Fibroblast of lung (primary cell): ENCODE results near the gene PCSK6. TPM values are rescaled to one million over a fixed set of nuclear protein-coding genes. Genes with fewer than 3 reads are reported as not detected.
"Not testable (repeated sequence)": the region's sequence is repeated elsewhere in the genome, so short reads cannot be mapped to it uniquely, and the experiment has no call there.

ENCODE experiments used
- DNase-seq, 2 donors: peaks; one replicate each; pipeline versions ENCODE4 v3.0.0 to v3.0.0-alpha.2; 2010; ENCODE audit warnings: low read depth in 2 of 2
- H2AFZ ChIP-seq: 2 replicates; pipeline ENCODE4 v1.5.1; 2012; ENCODE audit warnings: low read length, control low read depth, inconsistent platforms
- H3K27ac ChIP-seq: 2 replicates; pipeline ENCODE4 v1.5.1; 2011; ENCODE audit warnings: low read length, control low read depth; ENCODE audit not compliant: insufficient read depth
- H3K27me3 ChIP-seq: 2 replicates; pipeline ENCODE4 v1.5.1; 2011; ENCODE audit warnings: mild to moderate bottlenecking, low read length; ENCODE audit not compliant: control insufficient read depth, insufficient read depth
- H3K36me3 ChIP-seq: 2 replicates; pipeline ENCODE4 v1.5.1; 2011; ENCODE audit warnings: low read length; ENCODE audit not compliant: control insufficient read depth, insufficient read depth
- H3K4me1 ChIP-seq: 2 replicates; pipeline ENCODE4 v1.5.1; 2011; ENCODE audit warnings: low read length; ENCODE audit not compliant: control insufficient read depth, insufficient read depth; ENCODE audit errors: extremely low read depth
- H3K4me2 ChIP-seq: 2 replicates; pipeline ENCODE4 v1.5.1; 2011; ENCODE audit warnings: low read length, control low read depth; ENCODE audit not compliant: insufficient read depth; ENCODE audit errors: extremely low read depth
- H3K4me3 ChIP-seq, 4 experiments: fragments of 200-600 bp in 1 of 4; sonication (generic) in 1 of 4; replicated peaks in 1 of 4; 2 replicates each; pipeline ENCODE4 v1.5.1; 2011 to 2016; ENCODE audit warnings: low read length in 4 of 4, low read depth in 3 of 4, mild to moderate bottlenecking in 3 of 4, control low read depth in 2 of 4, inconsistent platforms in 1 of 4, mixed read lengths in 1 of 4; ENCODE audit not compliant: insufficient read depth in 1 of 4; ENCODE audit errors: control extremely low read depth in 1 of 4
- H3K79me2 ChIP-seq: 2 replicates; pipeline ENCODE4 v1.5.1; 2012; ENCODE audit warnings: mild to moderate bottlenecking, low read length, inconsistent platforms; ENCODE audit not compliant: control insufficient read depth, insufficient read depth
- H3K9ac ChIP-seq: 2 replicates; pipeline ENCODE4 v1.5.1; 2011; ENCODE audit warnings: mild to moderate bottlenecking, low read length, control low read depth; ENCODE audit not compliant: insufficient read depth
- H3K9me3 ChIP-seq: 2 replicates; pipeline ENCODE4 v1.5.1; 2012; ENCODE audit warnings: low read depth, low read length; ENCODE audit not compliant: control insufficient read depth, insufficient read depth
- H4K20me1 ChIP-seq: 2 replicates; pipeline ENCODE4 v1.5.1; 2011; ENCODE audit warnings: low read length; ENCODE audit not compliant: control insufficient read depth, insufficient read depth; ENCODE audit errors: extremely low read depth
- EZH2 ChIP-seq: IDR thresholded peaks from 2 replicates; pipeline ENCODE4 v1.5.1; 2012; ENCODE audit warnings: low read length, control low read depth, mild to moderate bottlenecking; ENCODE audit errors: missing control alignments
- polyA plus RNA-seq, 2 donors: library from polyadenylated mRNA; depleted of rRNA in 1 of 2; stranded (reverse) in 1 of 2; unstranded in 1 of 2; fragments of >200 nt; gene quantifications; 2 replicates each; pipeline ENCODE4 v1.2.1, GENCODE V29; 2011 to 2012; ENCODE audit warnings: missing spikeins in 1 of 2
- total RNA-seq: library from RNA; depleted of rRNA; stranded (reverse); fragments of >200 nt; gene quantifications from 2 replicates; pipeline ENCODE4 v1.2.1, GENCODE V29; 2014
- TF ChIP-seq, protein P1 (sequence below), 2 donors: IDR thresholded peaks in 1 of 2; conservative IDR thresholded peaks in 1 of 2; 1 replicate in 1 of 2; 2 replicates in 1 of 2; pipeline ENCODE4 v1.5.1; 2011 to 2012; ENCODE audit warnings: low read length in 2 of 2, control low read depth in 1 of 2, inconsistent platforms in 1 of 2, low read depth in 1 of 2, mild to moderate bottlenecking in 1 of 2

Gene PCSK6
- total and polyA plus RNA-seq, 2 donors (not counting 1 experiment from before 2014, with no cell fraction given) = 0.02 to 0.83 TPM

DNA sequence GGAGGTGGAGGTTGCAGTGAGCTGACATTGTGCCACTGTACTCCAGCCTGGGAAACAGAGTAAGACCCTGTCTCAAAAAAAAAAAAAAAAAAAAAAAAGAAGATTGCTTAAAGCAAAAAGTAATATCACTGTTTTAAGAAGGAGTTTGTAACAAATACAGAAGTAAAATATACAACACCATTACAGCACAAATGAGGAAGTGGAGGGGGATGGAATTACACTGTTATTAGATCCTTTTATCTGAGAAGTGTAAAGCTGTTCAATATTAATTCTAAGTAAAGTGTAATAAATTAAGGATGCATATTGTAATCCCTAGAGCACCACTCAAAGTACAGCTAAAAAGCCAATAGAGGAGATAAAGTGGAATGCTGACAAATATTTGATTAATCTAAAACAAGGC is 147.5 kb downstream of the PCSK6 start:
- no peaks in the 10 kb centered on the region for H3K4me1 ChIP-seq

GRCh38 chr15:101338502-101339057 is 150.9 kb downstream of the PCSK6 start:
- Histone ChIP-seq H3K27ac (no peak overlapping the region), H4K20me1 (no peaks in the 10 kb centered on the region), H3K9me3 (no peaks in the 10 kb centered on the region), H3K27me3 (no peaks in the 10 kb centered on the region), H3K4me3 (no peak overlapping the region), H3K9ac (no peak overlapping the region), H3K4me2 (no peak overlapping the region), H3K36me3 (no peaks in the 10 kb centered on the region), H2AFZ (no peak overlapping the region), H3K4me1 (no peaks in the 10 kb centered on the region), H3K79me2 (no peaks in the 10 kb centered on the region)
- no peak for TF ChIP-seq EZH2
- TF ChIP-seq, protein P1, sequence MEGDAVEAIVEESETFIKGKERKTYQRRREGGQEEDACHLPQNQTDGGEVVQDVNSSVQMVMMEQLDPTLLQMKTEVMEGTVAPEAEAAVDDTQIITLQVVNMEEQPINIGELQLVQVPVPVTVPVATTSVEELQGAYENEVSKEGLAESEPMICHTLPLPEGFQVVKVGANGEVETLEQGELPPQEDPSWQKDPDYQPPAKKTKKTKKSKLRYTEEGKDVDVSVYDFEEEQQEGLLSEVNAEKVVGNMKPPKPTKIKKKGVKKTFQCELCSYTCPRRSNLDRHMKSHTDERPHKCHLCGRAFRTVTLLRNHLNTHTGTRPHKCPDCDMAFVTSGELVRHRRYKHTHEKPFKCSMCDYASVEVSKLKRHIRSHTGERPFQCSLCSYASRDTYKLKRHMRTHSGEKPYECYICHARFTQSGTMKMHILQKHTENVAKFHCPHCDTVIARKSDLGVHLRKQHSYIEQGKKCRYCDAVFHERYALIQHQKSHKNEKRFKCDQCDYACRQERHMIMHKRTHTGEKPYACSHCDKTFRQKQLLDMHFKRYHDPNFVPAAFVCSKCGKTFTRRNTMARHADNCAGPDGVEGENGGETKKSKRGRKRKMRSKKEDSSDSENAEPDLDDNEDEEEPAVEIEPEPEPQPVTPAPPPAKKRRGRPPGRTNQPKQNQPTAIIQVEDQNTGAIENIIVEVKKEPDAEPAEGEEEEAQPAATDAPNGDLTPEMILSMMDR (conservative IDR thresholded peaks at IDR 0.05 in 1 of 2, IDR thresholded peaks at IDR 0.05 in 1 of 2; ENCODE audit: low read depth in 1 of 2, low read length in 2 of 2) = no peak
- DNase-seq = no peak

More for the DNA sequence above, 147.5 kb downstream of the PCSK6 start:
- Histone ChIP-seq H4K20me1 (no peaks in the 10 kb centered on the region), H3K36me3 (no peaks in the 10 kb centered on the region), H3K9me3 (no peaks in the 10 kb centered on the region), H2AFZ (no peak overlapping the region), H3K27ac (no peak overlapping the region), H3K9ac (no peak overlapping the region), H3K79me2 (no peaks in the 10 kb centered on the region), H3K4me2 (no peak overlapping the region), H3K27me3 (no peaks in the 10 kb centered on the region), H3K4me3 (no peak overlapping the region)
- no peak for TF ChIP-seq EZH2
- TF ChIP-seq, protein P1 (conservative IDR thresholded peaks at IDR 0.05 in 1 of 2, IDR thresholded peaks at IDR 0.05 in 1 of 2; ENCODE audit: low read depth in 1 of 2, low read length in 2 of 2) = no peak
- no peak for DNase-seq

GRCh38 chr15:101337976-101338375 is 151.5 kb downstream of the PCSK6 start:
- Histone ChIP-seq H3K4me2 (no peak overlapping the region), H3K4me3 (no peak overlapping the region), H2AFZ (no peak overlapping the region), H3K27me3 (no peaks in the 10 kb centered on the region), H3K9me3 (no peaks in the 10 kb centered on the region), H3K27ac (no peak overlapping the region), H3K79me2 (no peaks in the 10 kb centered on the region), H4K20me1 (no peaks in the 10 kb centered on the region), H3K36me3 (no peaks in the 10 kb centered on the region), H3K4me1 (no peaks in the 10 kb centered on the region), H3K9ac (no peak overlapping the region)
- DNase-seq = no peak
- TF ChIP-seq, protein P1 (conservative IDR thresholded peaks at IDR 0.05 in 1 of 2, IDR thresholded peaks at IDR 0.05 in 1 of 2; ENCODE audit: low read depth in 1 of 2, low read length in 2 of 2) = no peak
- no peak for TF ChIP-seq EZH2

- DNase-seq, H3K4me3 ChIP-seq, H3K4me1 ChIP-seq, H3K9me3 ChIP-seq, H3K27ac ChIP-seq, H3K36me3 ChIP-seq, H3K9ac ChIP-seq, H3K79me2 ChIP-seq, H2AFZ ChIP-seq, H3K4me2 ChIP-seq, H4K20me1 ChIP-seq, H3K27me3 ChIP-seq: not testable (repeated sequence)
Observed at GRCh38 chr15:101333907-101334789, 155.4 kb downstream of the PCSK6 start.
